Measurements from ENCODE around the gene TLCD4.

GRCh38 chr1:95126846-95127245 is 9.7 kb downstream of the TLCD4 start:
- no peak for TF ChIP-seq CREB1 (CRISPR knock-in tag; IDR thresholded peaks at IDR 0.05)
- TF ChIP-seq CTCF (IDR thresholded peaks at IDR 0.05), result no peak
- no peak for TF ChIP-seq CREM (CRISPR knock-in tag; IDR thresholded peaks at IDR 0.05)
- TF ChIP-seq HMGXB4 (CRISPR knock-in tag; IDR thresholded peaks at IDR 0.05), result no peak
- TF ChIP-seq FOXK1 (CRISPR knock-in tag; IDR thresholded peaks at IDR 0.05), result no peak
- no peak for TF ChIP-seq ATF1 (CRISPR knock-in tag; IDR thresholded peaks at IDR 0.05)
